Ovary (tissue), 9 donors: ENCODE data around the gene CHCHD3. TPM values are rescaled to one million over a fixed set of nuclear protein-coding genes. Genes with fewer than 3 reads are reported as not detected.

Source experiments
- DNase-seq, 5 donors: peaks; one replicate each; pipeline ENCODE4 v3.0.0-alpha.2; 2019 to 2020
- H3K27ac ChIP-seq, 2 donors: fragments of 200-600 bp; one replicate each; pipeline versions ENCODE4 v1.5.1 to v1.8.0; 2019 to 2022
- H3K27me3 ChIP-seq: fragments of 200-600 bp; one replicate; pipeline ENCODE4 v1.8.0; 2022
- H3K36me3 ChIP-seq: fragments of 200-600 bp; sonication (generic); one replicate; pipeline ENCODE4 v1.5.1; 2019
- H3K4me1 ChIP-seq: one replicate; pipeline ENCODE4 v1.8.1; 2013; ENCODE audit warnings: mild to moderate bottlenecking, moderate library complexity; ENCODE audit not compliant: insufficient read depth
- H3K4me3 ChIP-seq: fragments of 200-600 bp; sonication (generic); one replicate; pipeline ENCODE4 v1.5.1; 2017
- H3K9me3 ChIP-seq, 2 donors: fragments of 200-600 bp in 1 of 2; sonication (generic) in 1 of 2; one replicate each; pipeline versions ENCODE4 v1.5.1 to v1.8.1; 2013 to 2019; ENCODE audit warnings: mild to moderate bottlenecking in 1 of 2, moderate library complexity in 1 of 2
- EP300 ChIP-seq: sonication (generic); formaldehyde crosslinking; IDR thresholded peaks from one replicate; pipeline ENCODE4 v1.6.1; 2017; ENCODE audit warnings: antibody characterized with exemption
- POLR2A ChIP-seq: fragments of 450-650 bp; IDR thresholded peaks from one replicate; pipeline ENCODE4 v1.6.1; 2017; ENCODE audit warnings: antibody characterized with exemption, mild to moderate bottlenecking, moderate library complexity
- WGBS, 3 donors: extraction: QIAGEN DNeasy Blood & Tissue Kit in 1 of 3; methylation state at CpG; one replicate each; pipeline versions ENCODE4 v1.1.5 to v1.1.7; 2013 to 2017; 5-methylcytosine and 5-hydroxymethylcytosine counted together
- intact Hi-C, 4 donors: fragments of 100-400 bp; cut with DNase I; formaldehyde crosslinking; loops; one replicate each; pipeline versions ENCODE4 v1.11.0 to v1.15.1; 2022 to 2023
- polyA plus RNA-seq, 2 donors: library from polyadenylated mRNA; stranded (reverse); fragments of 200-250 nt in 1 of 2; fragments of 350-450 nt in 1 of 2; fragmentation: Illumina TruSeq in 1 of 2; extraction: RNeasy Lipid Tissue Mini Kit (QIAGEN cat#74804) in 1 of 2; gene quantifications; one replicate each; pipeline ENCODE4 v1.2.3, GENCODE V29; 2013 to 2014
- total RNA-seq, 7 donors: library from RNA; depleted of rRNA in 2 of 7; stranded (reverse); fragments of >200 nt in 2 of 7; fragmentation: NEBNext Ultra II Directional in 3 of 7; extraction: Animal tissue kit (Norgen Biotek cat#: 25700) in 3 of 7; gene quantifications; one replicate each; pipeline versions ENCODE4 v1.1.0 to v1.2.4, GENCODE V29; 2016 to 2023
- TF ChIP-seq, protein P1 (sequence below), 3 donors: fragments of 450-650 bp in 2 of 3; fragments of 200-600 bp in 1 of 3; IDR thresholded peaks; one replicate each; pipeline versions ENCODE4 v1.5.1 to v1.8.0; 2016 to 2022; ENCODE audit warnings: antibody characterized with exemption in 3 of 3, mild to moderate bottlenecking in 1 of 3
- donor health status: DM: no; HTN: no; CAD: no; lungs with moderate emphysema.
- donor health status: DM: no; HTN: no; CAD: no.
- donor health status: Bipolar disorder and iron deficiency.
- donor health status: DM: yes; HTN: yes; CAD: no.
- donor health status: DM: no; HTN: no; CAD: no.
- donor health status: DM: yes; HTN: yes; CAD: no.

Gene CHCHD3
- total and polyA plus RNA-seq, 9 donors: 31.4 to 59.1 (median 36.7) TPM

DNA sequence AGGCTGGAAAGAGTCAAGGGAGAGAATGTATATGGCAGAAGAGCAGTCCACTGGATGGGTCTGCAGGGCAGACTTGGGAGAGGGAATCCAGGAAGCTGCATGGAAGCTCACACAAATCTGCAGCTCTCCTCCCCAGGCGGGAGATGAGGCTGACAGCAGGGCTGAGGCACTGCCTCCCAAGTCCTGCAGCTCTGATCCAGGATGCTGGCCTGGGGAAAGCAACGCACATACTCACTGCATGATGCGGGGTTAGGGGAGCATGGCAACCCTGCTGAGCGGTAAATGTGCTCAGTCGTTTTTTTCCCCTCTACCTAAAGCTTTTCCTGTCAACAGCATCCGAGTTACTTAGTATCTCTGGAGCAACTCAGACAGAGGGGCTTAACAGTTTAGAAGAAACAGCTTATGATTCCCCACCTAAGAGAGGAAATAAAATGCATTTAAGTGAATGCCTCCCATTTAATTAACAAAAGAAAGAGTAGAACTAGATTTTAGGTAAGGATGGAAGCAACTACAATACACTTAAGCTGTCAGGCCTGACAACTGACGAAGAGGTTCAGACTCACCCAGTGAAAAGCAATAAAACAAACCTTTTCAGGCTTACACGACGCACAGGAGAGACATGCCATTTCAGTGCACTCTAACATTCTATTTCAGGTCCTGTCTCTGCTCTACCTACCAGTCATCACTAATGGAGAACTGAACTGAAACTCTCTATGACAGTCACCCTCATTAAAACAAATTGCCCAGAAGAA lies 37.0 kb downstream of the CHCHD3 start:
- intact Hi-C loops: no loop called here
- WGBS, 3 donors: 91 to 92% (median 91%) methylated on average over 9 of the region's 9 CpGs

DNA sequence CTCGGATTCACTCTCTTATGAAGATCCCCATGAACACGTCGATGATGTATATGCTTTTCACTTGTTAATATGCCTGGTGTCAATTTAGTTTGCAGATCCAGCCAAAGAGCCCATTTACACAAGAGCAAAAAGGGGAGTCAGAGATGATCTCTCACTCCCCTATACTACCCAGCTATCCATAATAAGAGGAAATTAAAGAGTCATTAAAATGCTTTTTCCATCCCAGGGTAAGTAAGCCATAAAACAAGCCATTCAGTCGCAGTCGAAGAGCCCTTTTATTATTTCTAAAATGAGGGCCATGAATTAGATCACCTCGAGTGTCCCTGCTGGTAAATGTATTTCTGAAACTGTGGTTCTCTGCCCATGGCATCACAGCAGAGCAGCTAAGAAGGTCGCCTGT lies 41.2 kb downstream of the CHCHD3 start:
- H3K4me3 ChIP-seq: no peak overlapping the region
- no peaks in the 10 kb centered on the region for H3K27me3 ChIP-seq
- no peaks in the 10 kb centered on the region for H3K9me3 ChIP-seq
- TF ChIP-seq, protein P1, sequence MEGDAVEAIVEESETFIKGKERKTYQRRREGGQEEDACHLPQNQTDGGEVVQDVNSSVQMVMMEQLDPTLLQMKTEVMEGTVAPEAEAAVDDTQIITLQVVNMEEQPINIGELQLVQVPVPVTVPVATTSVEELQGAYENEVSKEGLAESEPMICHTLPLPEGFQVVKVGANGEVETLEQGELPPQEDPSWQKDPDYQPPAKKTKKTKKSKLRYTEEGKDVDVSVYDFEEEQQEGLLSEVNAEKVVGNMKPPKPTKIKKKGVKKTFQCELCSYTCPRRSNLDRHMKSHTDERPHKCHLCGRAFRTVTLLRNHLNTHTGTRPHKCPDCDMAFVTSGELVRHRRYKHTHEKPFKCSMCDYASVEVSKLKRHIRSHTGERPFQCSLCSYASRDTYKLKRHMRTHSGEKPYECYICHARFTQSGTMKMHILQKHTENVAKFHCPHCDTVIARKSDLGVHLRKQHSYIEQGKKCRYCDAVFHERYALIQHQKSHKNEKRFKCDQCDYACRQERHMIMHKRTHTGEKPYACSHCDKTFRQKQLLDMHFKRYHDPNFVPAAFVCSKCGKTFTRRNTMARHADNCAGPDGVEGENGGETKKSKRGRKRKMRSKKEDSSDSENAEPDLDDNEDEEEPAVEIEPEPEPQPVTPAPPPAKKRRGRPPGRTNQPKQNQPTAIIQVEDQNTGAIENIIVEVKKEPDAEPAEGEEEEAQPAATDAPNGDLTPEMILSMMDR (IDR thresholded peaks at IDR 0.05): no peak
- TF ChIP-seq POLR2A: no peak
- TF ChIP-seq EP300: no peak
- DNase-seq: no peak
- intact Hi-C loops: no loop called here
- no peaks in the 10 kb centered on the region for H3K4me1 ChIP-seq
- H3K27ac ChIP-seq: no peak overlapping the region
- WGBS, 3 donors: 82 to 87% (median 84%) methylated on average over 7 of the region's 7 CpGs
- no peaks in the 10 kb centered on the region for H3K36me3 ChIP-seq

More for the DNA sequence above, 37.0 kb downstream of the CHCHD3 start:
- no peak for TF ChIP-seq POLR2A
- TF ChIP-seq, protein P1 (IDR thresholded peaks at IDR 0.05): no peak
- TF ChIP-seq EP300: no peak
- Histone ChIP-seq H3K36me3 (no peaks in the 10 kb centered on the region), H3K27me3 (no peaks in the 10 kb centered on the region), H3K9me3 (no peaks in the 10 kb centered on the region), H3K27ac (no peak overlapping the region), H3K4me1 (peaks cover 2% of the 10 kb centered on the region), H3K4me3 (no peak overlapping the region)
- no peak for DNase-seq

DNA sequence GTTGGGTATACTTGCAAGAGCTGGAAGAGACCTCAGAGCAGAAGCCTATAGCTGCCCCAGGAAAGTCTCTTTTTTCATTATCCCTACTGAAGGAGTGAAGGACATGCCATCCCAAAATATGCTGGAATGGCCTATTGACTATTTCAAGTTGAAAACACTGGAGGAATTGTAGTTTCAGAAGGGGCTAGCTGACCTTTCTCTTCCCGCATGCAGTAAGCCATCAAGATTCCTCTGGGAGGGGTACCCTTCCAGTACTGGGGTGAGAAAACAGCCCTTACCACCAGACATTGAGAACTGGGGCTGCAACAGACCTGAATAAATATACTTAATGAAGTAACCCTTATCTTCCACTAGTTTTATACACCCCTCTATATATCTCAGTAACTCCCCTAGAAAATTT lies 41.7 kb downstream of the CHCHD3 start:
- intact Hi-C loops: no loop called here

DNA sequence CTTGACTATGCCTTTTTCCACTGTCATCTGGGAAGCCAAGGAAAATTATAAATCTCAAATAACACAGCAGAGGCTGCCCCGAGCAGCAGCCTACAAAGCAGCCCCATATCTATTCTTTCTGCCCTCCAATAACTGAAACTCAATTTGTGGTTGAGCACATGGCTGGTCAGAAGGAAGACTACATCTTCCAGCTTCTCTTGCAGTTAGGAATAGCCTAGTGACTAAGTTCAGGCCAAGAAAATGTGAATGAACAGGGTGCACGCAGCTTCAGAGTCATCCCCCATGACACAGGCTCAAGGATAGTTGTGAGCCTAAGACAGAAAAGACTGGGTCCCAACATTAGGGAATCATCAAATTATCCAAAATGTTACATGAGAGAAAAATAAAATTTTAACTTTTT lies 42.3 kb downstream of the CHCHD3 start:
- no peak overlapping the region for H3K4me3 ChIP-seq
- no peaks in the 10 kb centered on the region for H3K36me3 ChIP-seq
- intact Hi-C loops: no loop called here
- 95 to 97% (median 96%) methylated on average over 2 of the region's 2 CpGs for WGBS, 3 donors
- no peaks in the 10 kb centered on the region for H3K4me1 ChIP-seq
- H3K27me3 ChIP-seq: no peaks in the 10 kb centered on the region
- TF ChIP-seq, protein P1 (IDR thresholded peaks at IDR 0.05): no peak
- TF ChIP-seq EP300 (no peak), POLR2A (no peak)
- no peaks in the 10 kb centered on the region for H3K9me3 ChIP-seq
- no peak for DNase-seq
- no peak overlapping the region for H3K27ac ChIP-seq

More for the DNA sequence above, 41.7 kb downstream of the CHCHD3 start:
- Histone ChIP-seq H3K27ac (no peak overlapping the region), H3K27me3 (no peaks in the 10 kb centered on the region), H3K4me1 (no peaks in the 10 kb centered on the region), H3K36me3 (no peaks in the 10 kb centered on the region), H3K9me3 (no peaks in the 10 kb centered on the region), H3K4me3 (no peak overlapping the region)
- TF ChIP-seq, protein P1 (IDR thresholded peaks at IDR 0.05): no peak
- WGBS, 3 donors: 41 to 96% (median 89%) methylated on average over 1 of the region's 1 CpG
- DNase-seq: no peak
